H1 (cell line): Measurements from ENCODE around the gene BRSK2. TPM values are rescaled to one million over a fixed set of nuclear protein-coding genes. Genes with fewer than 3 reads are reported as not detected.

Source experiments
- CTCF ChIA-PET: fragments of 300-600 bp; sonication (Branson Sonifier 250); formaldehyde crosslinking; loops from one replicate; lab custom pipeline; 2021; ENCODE audit not compliant: partially characterized antibody; lab: Charles Lee
- POLR2A ChIA-PET: fragments of 300-600 bp; sonication (Branson Sonifier 250); formaldehyde crosslinking; loops from one replicate; lab custom pipeline; 2021; ENCODE audit warnings: inconsistent platforms; ENCODE audit not compliant: partially characterized antibody; lab: Charles Lee
- DNase-seq, 2 experiments: peaks; one replicate each; pipeline versions ENCODE4 v3.0.0 to v3.0.0-alpha.2; 2010 to 2022; ENCODE audit warnings: low spot score in 2 of 2, low read depth in 1 of 2, mixed read lengths in 1 of 2
- FAIRE-seq: peaks from 2 replicates; lab custom pipeline; 2011; peaks lifted over from hg19 to GRCh38; lab: Jason Lieb, UNC
- H2AFZ ChIP-seq: 2 replicates; pipeline ENCODE4 v1.8.1; 2012; ENCODE audit warnings: low read length, inconsistent platforms
- H2AK5ac ChIP-seq: 2 replicates; pipeline ENCODE4 v1.6.1; 2013; ENCODE audit warnings: low read depth, low read length
- H2BK120ac ChIP-seq: replicated peaks from 2 replicates; pipeline ENCODE3; 2013; ENCODE audit warnings: low read depth, low read length, inconsistent platforms
- H2BK12ac ChIP-seq: 2 replicates; pipeline ENCODE4 v1.6.1; 2013; ENCODE audit warnings: low read depth, low read length
- H2BK15ac ChIP-seq: 2 replicates; pipeline ENCODE4 v1.6.1; 2013; ENCODE audit warnings: low read length
- H2BK20ac ChIP-seq: 2 replicates; pipeline ENCODE4 v1.6.1; 2013; ENCODE audit warnings: low read length
- H2BK5ac ChIP-seq: 2 replicates; pipeline ENCODE4 v1.6.1; 2013; ENCODE audit warnings: low read depth, low read length
- H3K14ac ChIP-seq: 2 replicates; pipeline ENCODE4 v1.6.1; 2013; ENCODE audit warnings: inconsistent platforms; ENCODE audit not compliant: insufficient read length
- H3K18ac ChIP-seq: 2 replicates; pipeline ENCODE4 v1.6.1; 2013; ENCODE audit warnings: low read length; ENCODE audit errors: extremely low read depth
- H3K23ac ChIP-seq: 2 replicates; pipeline ENCODE4 v1.6.1; 2013; ENCODE audit warnings: inconsistent platforms; ENCODE audit not compliant: insufficient read length
- H3K23me2 ChIP-seq: 2 replicates; pipeline ENCODE4 v1.6.1; 2013; ENCODE audit warnings: low read depth, low read length
- H3K27ac ChIP-seq: 2 replicates; pipeline ENCODE4 v1.6.1; 2011; ENCODE audit warnings: low read depth, low read length, inconsistent platforms
- H3K27me3 ChIP-seq, 4 experiments: replicated peaks in 1 of 4; 1 replicate in 1 of 4; 2 replicates in 3 of 4; pipeline versions ENCODE4 v1.6.1 to v1.8.1; 2011 to 2013; ENCODE audit warnings: low read length in 3 of 4, mild to moderate bottlenecking in 3 of 4, inconsistent platforms in 2 of 4, mixed read lengths in 2 of 4, moderate library complexity in 1 of 4; ENCODE audit not compliant: control insufficient read depth in 3 of 4, insufficient read depth in 3 of 4; ENCODE audit errors: extremely low read depth in 1 of 4
- H3K36me3 ChIP-seq, 4 experiments: 2 replicates each; pipeline versions ENCODE4 v1.6.1 to v1.8.1; 2011 to 2013; ENCODE audit warnings: mild to moderate bottlenecking in 4 of 4, low read length in 3 of 4, moderate library complexity in 2 of 4, control low read depth in 1 of 4, inconsistent platforms in 1 of 4; ENCODE audit not compliant: insufficient read depth in 4 of 4, control insufficient read depth in 2 of 4
- H3K4ac ChIP-seq: replicated peaks from 2 replicates; pipeline ENCODE3; 2013; ENCODE audit warnings: low read length, low read depth, mixed read lengths, inconsistent platforms; ENCODE audit not compliant: insufficient read length
- H3K4me1 ChIP-seq, 4 experiments: replicated peaks in 1 of 4; 1 replicate in 1 of 4; 2 replicates in 3 of 4; pipeline versions ENCODE4 v1.6.1 to v1.8.1; 2011 to 2013; ENCODE audit warnings: low read length in 3 of 4, inconsistent platforms in 2 of 4, mixed read lengths in 1 of 4; ENCODE audit not compliant: insufficient read depth in 4 of 4, control insufficient read depth in 3 of 4
- H3K4me2 ChIP-seq, 2 experiments: 2 replicates each; pipeline versions ENCODE4 v1.6.1 to v1.8.1; 2011 to 2013; ENCODE audit warnings: low read depth in 2 of 2, low read length in 2 of 2, control low read depth in 1 of 2, inconsistent platforms in 1 of 2, mild to moderate bottlenecking in 1 of 2; ENCODE audit not compliant: insufficient read depth in 1 of 2
- H3K4me3 ChIP-seq, 4 experiments: fragments of 200-600, 300-600 bp in 1 of 4; sonication (generic), shearing (Covaris generic), sonication (Bioruptor Twin) in 1 of 4; 2 replicates each; pipeline versions ENCODE4 v1.5.1 to v1.8.1; 2011 to 2016; ENCODE audit warnings: low read length in 4 of 4, low read depth in 3 of 4, control low read depth in 2 of 4, inconsistent platforms in 2 of 4, mild to moderate bottlenecking in 2 of 4, mixed read lengths in 1 of 4, moderate library complexity in 1 of 4; ENCODE audit not compliant: insufficient read depth in 2 of 4; ENCODE audit errors: extremely low read depth in 1 of 4
- H3K56ac ChIP-seq: replicated peaks from 2 replicates; pipeline ENCODE3; 2013; ENCODE audit warnings: low read depth, mild to moderate bottlenecking, mixed read lengths, low read length, inconsistent platforms; ENCODE audit not compliant: insufficient read length
- H3K79me1 ChIP-seq: 2 replicates; pipeline ENCODE4 v1.6.1; 2013; ENCODE audit warnings: low read depth, low read length, control low read depth
- H3K79me2 ChIP-seq, 2 experiments: 2 replicates each; pipeline versions ENCODE4 v1.6.1 to v1.8.1; 2012 to 2013; ENCODE audit warnings: low read length in 2 of 2, mild to moderate bottlenecking in 2 of 2, inconsistent platforms in 1 of 2; ENCODE audit not compliant: insufficient read depth in 2 of 2, control insufficient read depth in 1 of 2
- H3K9ac ChIP-seq, 4 experiments: replicated peaks in 1 of 4; 1 replicate in 1 of 4; 2 replicates in 3 of 4; pipeline versions ENCODE4 v1.6.1 to v1.8.1; 2011 to 2013; ENCODE audit warnings: low read depth in 3 of 4, low read length in 3 of 4, control low read depth in 2 of 4, mild to moderate bottlenecking in 2 of 4, moderate library complexity in 2 of 4, inconsistent platforms in 1 of 4; ENCODE audit errors: extremely low read depth in 1 of 4
- H3K9me3 ChIP-seq, 2 experiments: 2 replicates each; pipeline versions ENCODE4 v1.6.1 to v1.8.1; 2012 to 2013; ENCODE audit warnings: mild to moderate bottlenecking in 2 of 2, moderate library complexity in 2 of 2, control low read depth in 1 of 2, inconsistent platforms in 1 of 2, low read depth in 1 of 2, low read length in 1 of 2, mixed read lengths in 1 of 2; ENCODE audit not compliant: insufficient read depth in 2 of 2
- H4K20me1 ChIP-seq, 2 experiments: replicated peaks in 1 of 2; 2 replicates each; pipeline versions ENCODE3 to v1.8.1; 2011 to 2013; ENCODE audit warnings: inconsistent platforms in 2 of 2, low read length in 2 of 2, mild to moderate bottlenecking in 1 of 2; ENCODE audit not compliant: insufficient read depth in 2 of 2, control insufficient read depth in 1 of 2
- H4K5ac ChIP-seq: 2 replicates; pipeline ENCODE4 v1.6.1; 2013; ENCODE audit warnings: low read length, low read depth, mixed read lengths, inconsistent platforms; ENCODE audit not compliant: insufficient read length
- H4K8ac ChIP-seq: 2 replicates; pipeline ENCODE4 v1.8.0; 2013; ENCODE audit warnings: mild to moderate bottlenecking, moderate library complexity, low read length, inconsistent platforms; ENCODE audit not compliant: insufficient read depth; ENCODE audit errors: extremely low read depth
- H4K91ac ChIP-seq: replicated peaks from 2 replicates; pipeline ENCODE3; 2013; ENCODE audit warnings: low read length, mixed read lengths, inconsistent platforms; ENCODE audit not compliant: insufficient read length
- BACH1 ChIP-seq: IDR thresholded peaks from 2 replicates; pipeline ENCODE4 v1.6.1; 2012; ENCODE audit warnings: low read length, improper control_type of control experiment
- CHD2 ChIP-seq: IDR thresholded peaks from 2 replicates; pipeline ENCODE4 v1.6.1; 2012; ENCODE audit warnings: low read length, improper control_type of control experiment
- FOSL1 ChIP-seq: IDR thresholded peaks from 2 replicates; pipeline ENCODE4 v1.6.1; 2011; ENCODE audit warnings: mild to moderate bottlenecking, low read depth, low read length, moderate library complexity; ENCODE audit not compliant: insufficient read depth
- GTF2F1 ChIP-seq: IDR thresholded peaks from 2 replicates; pipeline ENCODE4 v1.6.1; 2012; ENCODE audit warnings: low read depth, low read length, improper control_type of control experiment, borderline replicate concordance
- MAFK ChIP-seq: IDR thresholded peaks from 2 replicates; pipeline ENCODE4 v1.6.1; 2012; ENCODE audit warnings: low read depth, mild to moderate bottlenecking, improper control_type of control experiment, low read length
- NRF1 ChIP-seq: IDR thresholded peaks from 2 replicates; pipeline ENCODE4 v1.6.1; 2011; ENCODE audit warnings: mild to moderate bottlenecking, low read depth, low read length, improper control_type of control experiment
- PHF8 ChIP-seq: fragments of 200-600 bp; sonication (generic); conservative IDR thresholded peaks from 2 replicates; pipeline ENCODE4 v1.7.1; 2012; ENCODE audit warnings: low read depth, mild to moderate bottlenecking, inconsistent platforms, low read length, moderate library complexity
- RAD21 ChIP-seq, 2 experiments: IDR thresholded peaks in 1 of 2; conservative IDR thresholded peaks in 1 of 2; 2 replicates each; pipeline ENCODE4 v1.6.1; 2011; ENCODE audit warnings: low read depth in 2 of 2, low read length in 2 of 2, improper control_type of control experiment in 1 of 2, inconsistent platforms in 1 of 2, mild to moderate bottlenecking in 1 of 2, moderate library complexity in 1 of 2
- RBBP5 ChIP-seq: IDR thresholded peaks from 2 replicates; pipeline ENCODE4 v1.7.1; 2012; ENCODE audit warnings: low read depth, mild to moderate bottlenecking, inconsistent platforms, low read length, moderate library complexity, borderline replicate concordance
- SIRT6 ChIP-seq: IDR thresholded peaks from one replicate; pipeline ENCODE4 v1.7.1; 2012; ENCODE audit warnings: low read length, inconsistent platforms
- TCF12 ChIP-seq: IDR thresholded peaks from 2 replicates; pipeline ENCODE4 v1.6.1; 2011; ENCODE audit warnings: low read depth, mild to moderate bottlenecking, low read length
- WGBS, 2 experiments: shearing (Covaris generic) in 1 of 2; methylation state at CpG; one replicate each; pipeline versions ENCODE4 v1.1.6 to v1.1.7; 2013 to 2015; ENCODE audit warnings: low lambda C conversion rate in 2 of 2, mixed read lengths in 2 of 2, inconsistent platforms in 1 of 2, low coverage in 1 of 2, missing lambda C conversion rate in 1 of 2; ENCODE audit not compliant: insufficient replicate concordance in 2 of 2, insufficient coverage in 1 of 2, insufficient read length in 1 of 2; ENCODE audit errors: extremely low coverage in 1 of 2, missing lambda C conversion rate in 1 of 2; 5-methylcytosine and 5-hydroxymethylcytosine counted together
- polyA plus RNA-seq, 7 experiments: library from polyadenylated mRNA; depleted of rRNA in 3 of 7; stranded (reverse) in 5 of 7; unstranded in 2 of 7; fragments of >200 nt in 5 of 7; fragments of 200-250 nt in 2 of 7; gene quantifications; 1 replicate in 5 of 7; 2 replicates in 1 of 7; 4 replicates in 1 of 7; pipeline versions ENCODE4 v1.2.1 to v1.2.3, GENCODE V29; 2011 to 2013; ENCODE audit warnings: missing spikeins in 2 of 7, mixed read lengths in 2 of 7
- total RNA-seq: library from RNA; stranded (reverse); fragmentation: NEBNext Ultra II Directional; extraction: Animal tissue kit (Norgen Biotek cat#: 25700); gene quantifications from 2 replicates; pipeline ENCODE4 v1.2.1, GENCODE V29; 2021

Gene BRSK2
- total and polyA plus RNA-seq, 2 of the 8 experiments (the other 6 are each of a cell fraction or from before 2014, with no cell fraction given), result 17.3 to 27.1 TPM

DNA sequence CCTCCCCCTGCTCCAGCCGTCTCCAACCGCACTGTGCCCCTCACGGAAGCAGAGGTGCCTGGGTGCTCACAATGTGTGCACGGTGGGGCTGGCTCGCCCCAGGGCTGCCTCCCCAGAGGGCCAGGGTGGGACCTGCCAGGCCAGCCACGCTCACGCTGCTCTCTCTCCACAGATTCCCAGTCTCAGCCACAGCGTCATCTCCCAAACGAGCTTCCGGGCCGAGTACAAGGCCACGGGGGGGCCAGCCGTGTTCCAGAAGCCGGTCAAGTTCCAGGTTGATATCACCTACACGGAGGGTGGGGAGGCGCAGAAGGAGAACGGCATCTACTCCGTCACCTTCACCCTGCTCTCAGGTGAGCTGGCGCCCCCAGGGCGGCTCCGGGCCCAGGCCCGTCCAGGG is 66.4 kb downstream of the BRSK2 start:
- POLR2A ChIA-PET, result interaction anchor here (1.5 kb wide), 1 partner anchor 10 kb away, joined by 7 read pairs; no protein-coding TSS in a partner anchor
- DNase-seq, result no peak
- no peak overlapping the region for H4K5ac ChIP-seq
- peaks cover 0 to 6% (median 2%) of the 10 kb centered on the region in 4 experiments; a peak in 2 of 7 replicates for H3K4me1 ChIP-seq
- no peak overlapping the region for H3K23ac ChIP-seq
- CTCF ChIA-PET, result interaction anchor here (0.9 to 1.0 kb wide), 3 partner anchors 9 to 49 kb away, joined by 3 read pairs; no protein-coding TSS in a partner anchor
- no peak overlapping the region for H2BK12ac ChIP-seq
- H3K23me2 ChIP-seq, result no peaks in the 10 kb centered on the region
- 89% methylated on average over 13 of the region's 22 CpGs; no CpG with 5 or more reads in 1 of the 2 experiments for WGBS, 2 experiments
- H3K4me2 ChIP-seq, result no peak overlapping the region
- no peak for FAIRE-seq
- H3K18ac ChIP-seq, result no peak overlapping the region
- H3K27me3 ChIP-seq, result no peaks in the 10 kb centered on the region
- peaks cover 0 to 13% of the 10 kb centered on the region in 2 experiments for H4K20me1 ChIP-seq
- no peak overlapping the region for H2BK20ac ChIP-seq
- peaks cover 5% of the 10 kb centered on the region; the same call in 1 of the 2 replicates for H3K79me1 ChIP-seq
- H2BK15ac ChIP-seq, result no peak overlapping the region
- no peak overlapping the region for H3K9ac ChIP-seq
- H2AK5ac ChIP-seq, result no peak overlapping the region
- peak overlapping the region; percentile 35; the same call in 1 of the 2 replicates for H2BK5ac ChIP-seq
- H3K14ac ChIP-seq, result no peak overlapping the region
- H2BK120ac ChIP-seq, result no peak overlapping the region
- no peak overlapping the region; the same call in 1 of the 2 replicates for H4K8ac ChIP-seq
- H3K4ac ChIP-seq, result no peak overlapping the region
- no peak overlapping the region for H3K27ac ChIP-seq
- H3K9me3 ChIP-seq, result no peaks in the 10 kb centered on the region
- no peak overlapping the region for H4K91ac ChIP-seq
- peaks cover 0 to 14% (median 6%) of the 10 kb centered on the region in 4 experiments; a peak in 4 of 8 replicates for H3K36me3 ChIP-seq
- H3K79me2 ChIP-seq, result no peaks in the 10 kb centered on the region
- no peak overlapping the region for H3K4me3 ChIP-seq
- no peak overlapping the region for H2AFZ ChIP-seq
- TF ChIP-seq SIRT6, result no peak
- TF ChIP-seq TCF12, result no peak
- no peak for TF ChIP-seq RBBP5
- TF ChIP-seq FOSL1, result no peak
- TF ChIP-seq MAFK, result no peak
- no peak for TF ChIP-seq NRF1
- TF ChIP-seq BACH1, result no peak
- no peak for TF ChIP-seq CHD2
- no peak for TF ChIP-seq PHF8
- TF ChIP-seq RAD21 (IDR thresholded peaks at IDR 0.05 in 1 of 2, conservative IDR thresholded peaks at IDR 0.05 in 1 of 2; ENCODE audit: low read depth in 2 of 2, low read length in 2 of 2), result no peak
- TF ChIP-seq GTF2F1, result no peak
- no peak overlapping the region for H3K56ac ChIP-seq
